SJSA1 (cell line): ENCODE data around the gene GJA1. TPM values are rescaled to one million over a fixed set of nuclear protein-coding genes. Genes with fewer than 3 reads are reported as not detected.

Experiments used
- DNase-seq, 2 experiments: peaks; one replicate each; pipeline ENCODE4 v3.0.0-alpha.2; 2015 to 2020; ENCODE audit warnings: low spot score in 2 of 2, low read depth in 1 of 2
- H3K27ac ChIP-seq: fragments of 250-450 bp; sonication (Bioruptor Pico); 2 replicates; pipeline ENCODE4 v1.5.1; 2020; ENCODE audit warnings: mild to moderate bottlenecking, moderate library complexity
- H3K27me3 ChIP-seq: fragments of 250-450 bp; sonication (Bioruptor Pico); replicated peaks from 2 replicates; pipeline ENCODE4 v1.5.1; 2020; ENCODE audit warnings: mild to moderate bottlenecking, moderate library complexity
- H3K36me3 ChIP-seq: fragments of 250-450 bp; sonication (Bioruptor Pico); 2 replicates; pipeline ENCODE4 v1.5.1; 2020; ENCODE audit warnings: mild to moderate bottlenecking
- H3K4me1 ChIP-seq: fragments of 250-450 bp; sonication (Bioruptor Pico); replicated peaks from 2 replicates; pipeline ENCODE4 v1.6.1; 2021; ENCODE audit warnings: mild to moderate bottlenecking
- H3K4me3 ChIP-seq: fragments of 250-450 bp; sonication (Bioruptor Pico); 2 replicates; pipeline ENCODE4 v1.5.1; 2020; ENCODE audit warnings: mild to moderate bottlenecking
- H3K9me3 ChIP-seq: fragments of 250-450 bp; sonication (Bioruptor Pico); replicated peaks from 2 replicates; pipeline ENCODE4 v1.5.1; 2020; ENCODE audit warnings: mild to moderate bottlenecking
- total RNA-seq: library from RNA; depleted of rRNA; stranded (reverse); fragments of >200 nt; shearing (Covaris generic); gene quantifications from 2 replicates; pipeline ENCODE4 v1.2.3, GENCODE V29; 2014; rRNA removed

The GJA1 gene
- total RNA-seq, 1 experiment from 2014 or later = 164 TPM

DNA sequence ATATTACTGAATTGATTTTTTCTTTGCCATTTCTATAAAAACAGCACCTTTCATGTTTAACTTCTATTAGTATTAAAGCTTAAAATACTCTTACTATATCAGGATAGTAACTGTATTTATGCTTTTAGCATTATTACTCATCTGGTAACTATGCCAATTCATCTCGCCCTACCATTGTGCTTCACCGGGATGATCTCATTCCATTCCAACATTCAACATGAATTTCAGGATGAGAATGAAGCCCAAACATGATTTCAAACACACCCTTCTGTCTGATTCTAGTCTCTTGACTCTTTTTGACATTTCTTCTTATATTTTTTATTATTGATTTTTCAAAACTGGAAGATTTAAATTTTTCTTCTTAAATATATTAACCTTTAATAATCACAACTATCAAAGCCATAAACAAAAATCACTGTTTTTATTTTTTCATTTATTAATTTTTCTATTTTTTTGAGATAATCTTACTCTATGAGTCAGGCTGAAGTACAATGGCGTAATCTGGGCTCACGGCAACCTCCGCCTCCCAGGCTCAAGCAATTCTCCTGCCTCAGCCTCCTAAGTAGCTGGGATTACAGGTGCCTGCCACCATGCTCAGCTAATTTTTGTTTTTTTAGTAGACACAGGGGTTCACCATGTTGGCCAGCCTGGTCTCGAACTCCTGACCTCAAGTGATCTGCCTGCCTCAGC, 46.7 kb downstream of the GJA1 start:
- H3K27ac ChIP-seq = peak overlapping the region; percentile 81
- no peaks in the 10 kb centered on the region for H3K36me3 ChIP-seq
- H3K4me1 ChIP-seq = peaks cover 50% of the 10 kb centered on the region
- no peaks in the 10 kb centered on the region for H3K27me3 ChIP-seq
- no peak overlapping the region for H3K4me3 ChIP-seq
- H3K9me3 ChIP-seq = no peaks in the 10 kb centered on the region
- DNase-seq = peak; percentile 52 to 79

DNA sequence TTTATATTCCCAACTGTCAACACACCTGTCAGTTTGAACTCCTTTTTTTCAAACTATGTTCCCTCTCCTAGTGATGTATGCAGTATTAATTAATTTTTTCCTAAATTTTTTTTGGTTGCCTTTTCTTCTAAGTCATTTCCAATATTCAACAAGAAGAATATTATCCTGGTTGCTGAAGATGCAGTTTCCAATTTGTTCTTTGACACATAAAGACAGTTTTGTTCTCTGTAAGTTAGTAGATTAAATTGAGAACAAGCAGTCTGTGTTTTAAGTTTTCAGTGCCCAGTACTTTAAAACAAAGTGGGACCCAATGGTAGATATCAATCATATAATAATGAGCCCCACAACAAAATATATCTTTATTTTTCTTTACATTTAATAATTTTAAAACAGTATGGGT, 47.3 kb downstream of the GJA1 start:
- Histone ChIP-seq H3K27ac (peak overlapping the region; percentile 81), H3K4me1 (peaks cover 50% of the 10 kb centered on the region), H3K9me3 (no peaks in the 10 kb centered on the region), H3K36me3 (no peaks in the 10 kb centered on the region), H3K4me3 (no peak overlapping the region), H3K27me3 (no peaks in the 10 kb centered on the region)
- no peak for DNase-seq

GRCh38 chr6:121485359-121485811, 49.9 kb downstream of the GJA1 start:
- Histone ChIP-seq H3K9me3 (no peaks in the 10 kb centered on the region), H3K27ac (peak overlapping the region; percentile 12; the same call in 1 of the 2 replicates), H3K36me3 (no peaks in the 10 kb centered on the region), H3K4me1 (peaks cover 35% of the 10 kb centered on the region), H3K4me3 (no peak overlapping the region), H3K27me3 (no peaks in the 10 kb centered on the region)
- DNase-seq = peak in 1 of 2 experiments; percentile 53

GRCh38 chr6:121491576-121491975, 56.1 kb downstream of the GJA1 start:
- Histone ChIP-seq H3K4me3 (no peak overlapping the region), H3K9me3 (no peaks in the 10 kb centered on the region), H3K36me3 (no peaks in the 10 kb centered on the region), H3K27ac (no peak overlapping the region), H3K4me1 (no peaks in the 10 kb centered on the region), H3K27me3 (no peaks in the 10 kb centered on the region)
- DNase-seq = no peak

DNA sequence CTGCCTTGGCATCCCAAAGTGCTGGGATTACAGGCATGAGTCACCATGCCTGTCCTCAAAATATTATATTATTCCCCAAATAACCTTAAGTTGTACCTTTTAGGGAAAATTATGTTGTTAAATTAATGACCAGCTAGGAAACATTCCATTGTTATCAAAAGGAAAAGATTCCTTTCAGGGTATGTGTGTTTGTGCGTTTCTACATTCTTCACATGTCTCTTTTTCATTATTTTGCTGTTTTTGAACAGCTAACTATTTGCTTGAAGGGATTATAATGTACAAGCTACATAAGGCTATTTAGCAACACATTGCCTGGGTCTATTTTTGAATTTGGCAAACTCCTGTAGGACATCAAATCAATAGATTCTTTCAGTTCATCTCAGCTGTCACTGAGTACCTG, 57.1 kb downstream of the GJA1 start:
- no peaks in the 10 kb centered on the region for H3K27me3 ChIP-seq
- no peak for DNase-seq
- H3K9me3 ChIP-seq = no peaks in the 10 kb centered on the region
- H3K4me3 ChIP-seq = no peak overlapping the region
- no peaks in the 10 kb centered on the region for H3K36me3 ChIP-seq
- no peaks in the 10 kb centered on the region for H3K4me1 ChIP-seq
- no peak overlapping the region for H3K27ac ChIP-seq

DNA sequence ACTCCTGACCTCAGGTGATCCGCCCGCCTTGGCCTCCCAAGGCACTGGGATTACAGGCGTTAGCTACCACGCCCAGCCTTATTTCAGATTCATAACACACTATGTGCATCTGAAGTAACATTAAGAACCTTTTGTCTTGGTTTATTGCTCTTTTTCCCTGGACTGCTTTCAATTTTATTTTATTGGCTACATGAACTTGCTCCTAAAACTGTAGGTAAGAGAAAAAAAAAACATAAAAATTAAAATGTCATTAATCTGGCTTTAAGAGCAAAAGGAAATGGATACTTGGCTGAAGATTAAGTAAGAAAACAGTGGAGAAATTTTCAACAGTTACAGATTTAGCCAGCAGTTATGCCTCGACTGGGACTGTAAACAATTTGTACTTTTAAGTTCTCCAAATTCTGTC, 62.5 kb downstream of the GJA1 start:
- Histone ChIP-seq H3K4me1 (no peaks in the 10 kb centered on the region), H3K36me3 (no peaks in the 10 kb centered on the region), H3K9me3 (no peaks in the 10 kb centered on the region), H3K27ac (no peak overlapping the region), H3K27me3 (no peaks in the 10 kb centered on the region), H3K4me3 (no peak overlapping the region)
- no peak for DNase-seq

- DNase-seq = no peak
- peaks cover 5% of the 10 kb centered on the region for H3K4me1 ChIP-seq
Observed at GRCh38 chr6:121498481-121499276, 63.2 kb downstream of the GJA1 start.

More at GRCh38 chr6:121498481-121499276, 63.2 kb downstream of the GJA1 start:
- Histone ChIP-seq H3K27ac (no peak overlapping the region), H3K27me3 (no peaks in the 10 kb centered on the region), H3K36me3 (no peaks in the 10 kb centered on the region), H3K4me3 (no peak overlapping the region), H3K9me3 (no peaks in the 10 kb centered on the region)

Other genes starting within 250 kb of the GJA1 start
- 2.1 and 4.8 TPM in 2 replicates for gene TBC1D32, start 101.2 kb upstream of the GJA1 start, total RNA-seq